NCI-H1417 (cell line): ENCODE measurements around the gene CPNE5.

ENCODE experiments used
- DNase-seq, 3 experiments: peaks; one replicate each; lab custom pipeline; 2025; lab: John Stamatoyannopoulos, UW

Gene CPNE5

GRCh38 chr6:36765594-36766398, 73.4 kb downstream of the CPNE5 start:
- peak; percentile 89 to 96 (median 92) for DNase-seq

- no peak for DNase-seq
Observed at GRCh38 chr6:36765190-36765589, 74.1 kb downstream of the CPNE5 start.

GRCh38 chr6:36762123-36762522, 77.1 kb downstream of the CPNE5 start:
- no peak for DNase-seq

- no peak for DNase-seq
Observed at GRCh38 chr6:36760685-36761435, 78.4 kb downstream of the CPNE5 start.

- DNase-seq, result peak; percentile 50 to 73 (median 70)
Observed at GRCh38 chr6:36759148-36759759, 80.0 kb downstream of the CPNE5 start.

GRCh38 chr6:36758516-36759147, 80.6 kb downstream of the CPNE5 start:
- DNase-seq, result peak in 2 of 3 experiments; percentile 10 to 31

GRCh38 chr6:36757943-36758508, 81.2 kb downstream of the CPNE5 start:
- DNase-seq, result no peak

- peak in 1 of 3 experiments; percentile 4 for DNase-seq
Observed at GRCh38 chr6:36757206-36757605, 82.0 kb downstream of the CPNE5 start.

GRCh38 chr6:36756786-36757185, 82.5 kb downstream of the CPNE5 start:
- no peak for DNase-seq

GRCh38 chr6:36755435-36756348, 83.6 kb downstream of the CPNE5 start:
- no peak for DNase-seq

GRCh38 chr6:36754582-36755434, 84.4 kb downstream of the CPNE5 start:
- DNase-seq, result peak in 1 of 3 experiments; percentile 80

GRCh38 chr6:36753671-36754405, 85.4 kb downstream of the CPNE5 start:
- DNase-seq, result no peak

GRCh38 chr6:36752886-36753506, 86.2 kb downstream of the CPNE5 start:
- DNase-seq, result peak in 1 of 3 experiments; percentile 28

- peak in 2 of 3 experiments; percentile 35 to 65 for DNase-seq
Observed at GRCh38 chr6:36752187-36752885, 86.9 kb downstream of the CPNE5 start.

GRCh38 chr6:36751833-36752186, 87.4 kb downstream of the CPNE5 start:
- DNase-seq, result peak in 1 of 3 experiments; percentile 57

- DNase-seq, result no peak
Observed at GRCh38 chr6:36751091-36751490, 88.2 kb downstream of the CPNE5 start.

GRCh38 chr6:36749829-36750489, 89.3 kb downstream of the CPNE5 start:
- DNase-seq, result no peak

- DNase-seq, result no peak
Observed at GRCh38 chr6:36746251-36746650, 93.0 kb downstream of the CPNE5 start.
